Retina (tissue), 1 donor: ENCODE results near the gene RAMP3.
"Not testable (repeated sequence)": the region's sequence is repeated elsewhere in the genome, so short reads cannot be mapped to it uniquely, and the experiment has no call there.

Source experiments
- DNase-seq: peaks from one replicate; pipeline ENCODE4 v3.0.0-alpha.2; 2016

The RAMP3 gene

GRCh38 chr7:45199506-45199905, 41.9 kb downstream of the RAMP3 start:
- no peak for DNase-seq

GRCh38 chr7:45202625-45203024, 45.0 kb downstream of the RAMP3 start:
- no peak for DNase-seq

GRCh38 chr7:45203036-45203435, 45.4 kb downstream of the RAMP3 start:
- no peak for DNase-seq

GRCh38 chr7:45203459-45203858, 45.9 kb downstream of the RAMP3 start:
- DNase-seq = no peak

GRCh38 chr7:45203936-45204445, 46.4 kb downstream of the RAMP3 start:
- DNase-seq = no peak

GRCh38 chr7:45206266-45206665, 48.7 kb downstream of the RAMP3 start:
- DNase-seq = not testable (repeated sequence)

GRCh38 chr7:45209909-45210308, 52.3 kb downstream of the RAMP3 start:
- DNase-seq = not testable (repeated sequence)

GRCh38 chr7:45211066-45211465, 53.5 kb downstream of the RAMP3 start:
- no peak for DNase-seq

GRCh38 chr7:45211958-45212357, 54.4 kb downstream of the RAMP3 start:
- DNase-seq = no peak

- no peak for DNase-seq
Measured at GRCh38 chr7:45212606-45213005, 55.0 kb downstream of the RAMP3 start.

- peak; percentile 43 for DNase-seq
Measured at GRCh38 chr7:45215601-45216062, 58.0 kb downstream of the RAMP3 start.

GRCh38 chr7:45216181-45216580, 58.6 kb downstream of the RAMP3 start:
- DNase-seq = no peak

GRCh38 chr7:45216622-45217165, 59.1 kb downstream of the RAMP3 start:
- no peak for DNase-seq

GRCh38 chr7:45217358-45217757, 59.8 kb downstream of the RAMP3 start:
- DNase-seq = no peak

- peak; percentile 62 for DNase-seq
Measured at GRCh38 chr7:45219130-45219529, 61.5 kb downstream of the RAMP3 start.

GRCh38 chr7:45219801-45220435, 62.3 kb downstream of the RAMP3 start:
- DNase-seq = peak; percentile 41

- DNase-seq = no peak
Measured at GRCh38 chr7:45220846-45221618, 63.4 kb downstream of the RAMP3 start.

GRCh38 chr7:45221896-45222604, 64.5 kb downstream of the RAMP3 start:
- DNase-seq = no peak

- DNase-seq = no peak
Measured at GRCh38 chr7:45223078-45223477, 65.5 kb downstream of the RAMP3 start.

- no peak for DNase-seq
Measured at GRCh38 chr7:45223728-45224630, 66.4 kb downstream of the RAMP3 start.

GRCh38 chr7:45224832-45225231, 67.2 kb downstream of the RAMP3 start:
- DNase-seq = no peak

- DNase-seq = no peak
Measured at GRCh38 chr7:45225311-45225947, 67.8 kb downstream of the RAMP3 start.
